CD4-positive, alpha-beta T cell (primary cell): ENCODE data around the gene MUSK. TPM values are rescaled to one million over a fixed set of nuclear protein-coding genes. Genes with fewer than 3 reads are reported as not detected.

Experiments
- ATAC-seq: fragments of 200-7000 bp; cut with Tn5 transposase; one replicate; pipeline ENCODE4 v1.10.0; 2022; ENCODE audit warnings: mild to moderate bottlenecking; ENCODE audit not compliant: poor library complexity
- CTCF ChIA-PET: fragments of 350-600 bp; sonication (Branson Sonifier 250); formaldehyde crosslinking; loops from one replicate; lab custom pipeline; 2021; ENCODE audit warnings: antibody characterized with exemption, inconsistent platforms; lab: Charles Lee
- POLR2A ChIA-PET: fragments of 350-600 bp; sonication (Branson Sonifier 250); formaldehyde crosslinking; loops from one replicate; lab custom pipeline; 2021; ENCODE audit warnings: antibody characterized with exemption, inconsistent platforms; lab: Charles Lee
- DNase-seq, 14 experiments: peaks; one replicate each; pipeline ENCODE4 v3.0.0-alpha.2; 2013 to 2020; ENCODE audit warnings: mixed read lengths in 2 of 14
- H3K27ac ChIP-seq, 2 donors: one replicate each; pipeline versions ENCODE4 v1.5.1 to v1.7.0; 2013; ENCODE audit warnings: low read length in 2 of 2, low read depth in 1 of 2, mild to moderate bottlenecking in 1 of 2
- H3K27me3 ChIP-seq, 2 experiments: 1 replicate in 1 of 2; 2 replicates in 1 of 2; pipeline versions ENCODE4 v1.6.1 to v1.7.0; 2013; ENCODE audit warnings: low read length in 2 of 2, control low read depth in 1 of 2, mild to moderate bottlenecking in 1 of 2, moderate library complexity in 1 of 2; ENCODE audit not compliant: insufficient read depth in 2 of 2, control insufficient read depth in 1 of 2
- H3K36me3 ChIP-seq: one replicate; pipeline ENCODE4 v1.6.1; 2013; ENCODE audit warnings: low read length, control low read depth; ENCODE audit not compliant: insufficient read depth
- H3K4me1 ChIP-seq: one replicate; pipeline ENCODE4 v1.6.1; 2013; ENCODE audit warnings: low read length, control low read depth; ENCODE audit not compliant: insufficient read depth
- H3K4me3 ChIP-seq: one replicate; pipeline ENCODE4 v1.5.1; 2013; ENCODE audit warnings: mild to moderate bottlenecking, low read length, moderate library complexity
- H3K9me3 ChIP-seq, 2 experiments: 1 replicate in 1 of 2; 2 replicates in 1 of 2; pipeline versions ENCODE4 v1.6.1 to v1.7.0; 2013; ENCODE audit warnings: low read length in 2 of 2, mild to moderate bottlenecking in 2 of 2, control low read depth in 1 of 2, moderate library complexity in 1 of 2; ENCODE audit not compliant: control insufficient read depth in 1 of 2, insufficient read depth in 1 of 2
- H3K27ac Mint-ChIP-seq: one replicate; pipeline ENCODE4 v1.8.0; 2020; ENCODE audit warnings: mixed read lengths
- H3K27me3 Mint-ChIP-seq: one replicate; pipeline ENCODE4 v1.8.0; 2021; ENCODE audit warnings: mixed read lengths
- H3K36me3 Mint-ChIP-seq: one replicate; pipeline ENCODE4 v1.8.0; 2021; ENCODE audit warnings: low read depth, mixed read lengths
- H3K4me1 Mint-ChIP-seq: one replicate; pipeline ENCODE4 v1.8.0; 2021; ENCODE audit warnings: low read depth, mixed read lengths
- H3K4me3 Mint-ChIP-seq: one replicate; pipeline ENCODE4 v1.8.0; 2020; ENCODE audit warnings: mild to moderate bottlenecking, mixed read lengths
- H3K9me3 Mint-ChIP-seq: one replicate; pipeline ENCODE4 v1.8.0; 2020; ENCODE audit warnings: mixed read lengths
- intact Hi-C, 2 experiments: fragments of 100-400 bp; cut with DNase I in 1 of 2; cut with micrococcal nuclease in 1 of 2; formaldehyde crosslinking; loops; one replicate each; pipeline versions ENCODE4 v1.15.1 to v1.9.0; 2023 to 2025; cut with DNase I, micrococcal nuclease
- total RNA-seq, 174 experiments: library from RNA in 2 of 174; stranded (reverse) in 2 of 174; gene quantifications; one replicate each; pipeline ENCODE4 v1.2.3 and lab custom pipeline; 2021 to 2026
- TF ChIP-seq, protein P1 (sequence below): fragments of 200-600 bp; IDR thresholded peaks from one replicate; pipeline ENCODE4 v1.8.0; 2022; ENCODE audit warnings: antibody characterized with exemption, mild to moderate bottlenecking

Gene MUSK
- total RNA-seq, 2 experiments from 2014 or later = not detected

DNA sequence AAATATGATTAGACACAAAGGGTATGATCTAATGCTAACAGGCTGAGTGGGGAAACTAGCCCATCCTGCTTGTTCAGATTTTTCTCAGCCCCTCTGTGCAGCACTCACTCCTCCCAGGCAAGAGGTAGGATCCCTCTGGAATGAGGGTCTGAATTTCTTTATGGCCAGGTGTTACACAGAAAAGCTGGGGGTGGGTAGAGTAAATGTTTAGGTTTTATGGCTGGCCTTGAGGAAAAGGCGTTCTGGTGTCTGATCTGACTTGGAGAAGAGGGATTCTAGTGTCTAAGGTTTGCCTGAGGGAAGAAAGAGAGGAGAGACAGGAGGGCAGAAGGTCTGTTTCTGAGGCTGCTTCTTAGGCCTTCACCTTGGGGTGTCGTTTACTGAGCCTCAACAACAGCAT lies 97.3 kb downstream of the MUSK start:
- ChIA-PET POLR2A (no interaction called here), CTCF (no interaction called here)
- Histone ChIP-seq H3K27ac (no peak overlapping the region), H3K27me3 (peaks cover 0 to 3% of the 10 kb centered on the region in 2 experiments), H3K4me1 (no peaks in the 10 kb centered on the region), H3K4me3 (no peak overlapping the region), H3K9me3 (peaks cover 0 to 7% of the 10 kb centered on the region in 2 experiments), H3K36me3 (no peaks in the 10 kb centered on the region)
- DNase-seq (no peak), ATAC-seq (no peak)
- Mint-ChIP-seq H3K9me3 (no peaks in the 10 kb centered on the region), H3K4me3 (no peak overlapping the region), H3K4me1 (no peaks in the 10 kb centered on the region), H3K36me3 (no peaks in the 10 kb centered on the region), H3K27ac (no peak overlapping the region), H3K27me3 (no peaks in the 10 kb centered on the region)
- intact Hi-C loops = no loop called here
- TF ChIP-seq, protein P1, sequence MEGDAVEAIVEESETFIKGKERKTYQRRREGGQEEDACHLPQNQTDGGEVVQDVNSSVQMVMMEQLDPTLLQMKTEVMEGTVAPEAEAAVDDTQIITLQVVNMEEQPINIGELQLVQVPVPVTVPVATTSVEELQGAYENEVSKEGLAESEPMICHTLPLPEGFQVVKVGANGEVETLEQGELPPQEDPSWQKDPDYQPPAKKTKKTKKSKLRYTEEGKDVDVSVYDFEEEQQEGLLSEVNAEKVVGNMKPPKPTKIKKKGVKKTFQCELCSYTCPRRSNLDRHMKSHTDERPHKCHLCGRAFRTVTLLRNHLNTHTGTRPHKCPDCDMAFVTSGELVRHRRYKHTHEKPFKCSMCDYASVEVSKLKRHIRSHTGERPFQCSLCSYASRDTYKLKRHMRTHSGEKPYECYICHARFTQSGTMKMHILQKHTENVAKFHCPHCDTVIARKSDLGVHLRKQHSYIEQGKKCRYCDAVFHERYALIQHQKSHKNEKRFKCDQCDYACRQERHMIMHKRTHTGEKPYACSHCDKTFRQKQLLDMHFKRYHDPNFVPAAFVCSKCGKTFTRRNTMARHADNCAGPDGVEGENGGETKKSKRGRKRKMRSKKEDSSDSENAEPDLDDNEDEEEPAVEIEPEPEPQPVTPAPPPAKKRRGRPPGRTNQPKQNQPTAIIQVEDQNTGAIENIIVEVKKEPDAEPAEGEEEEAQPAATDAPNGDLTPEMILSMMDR = no peak

DNA sequence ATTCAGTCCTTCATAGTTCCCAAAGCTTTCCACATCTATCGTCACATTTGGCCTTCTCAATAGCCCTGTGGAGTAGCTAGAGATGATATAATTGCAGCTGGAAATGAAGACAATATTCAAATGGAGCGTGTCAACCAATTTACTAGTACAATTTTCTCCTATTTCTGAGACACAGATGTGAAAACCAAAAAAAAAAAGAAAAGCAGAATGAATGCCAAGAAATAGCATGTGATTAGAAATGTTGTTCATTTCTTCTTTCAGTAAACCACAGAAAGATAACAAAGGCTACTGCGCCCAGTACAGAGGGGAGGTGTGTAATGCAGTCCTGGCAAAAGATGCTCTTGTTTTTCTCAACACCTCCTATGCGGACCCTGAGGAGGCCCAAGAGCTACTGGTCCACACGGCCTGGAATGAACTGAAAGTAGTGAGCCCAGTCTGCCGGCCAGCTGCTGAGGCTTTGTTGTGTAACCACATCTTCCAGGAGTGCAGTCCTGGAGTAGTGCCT lies 99.0 kb downstream of the MUSK start:
- intact Hi-C loops = no loop called here
- ChIA-PET POLR2A (no interaction called here), CTCF (no interaction called here)

GRCh38 chr9:110768886-110769285 lies 100.3 kb downstream of the MUSK start:
- H3K36me3 Mint-ChIP-seq = no peaks in the 10 kb centered on the region
- Histone ChIP-seq H3K36me3 (no peaks in the 10 kb centered on the region), H3K4me1 (no peaks in the 10 kb centered on the region), H3K27ac (no peak overlapping the region), H3K4me3 (no peak overlapping the region), H3K9me3 (no peaks in the 10 kb centered on the region), H3K27me3 (no peaks in the 10 kb centered on the region)
- H3K27me3 Mint-ChIP-seq = no peaks in the 10 kb centered on the region
- ChIA-PET CTCF (no interaction called here), POLR2A (no interaction called here)
- no peak for DNase-seq
- intact Hi-C loops = no loop called here
- H3K4me1 Mint-ChIP-seq = no peaks in the 10 kb centered on the region
- no peaks in the 10 kb centered on the region for H3K9me3 Mint-ChIP-seq
- ATAC-seq = no peak
- H3K4me3 Mint-ChIP-seq = no peak overlapping the region
- TF ChIP-seq, protein P1 = no peak
- no peak overlapping the region for H3K27ac Mint-ChIP-seq

More for the DNA sequence above, 99.0 kb downstream of the MUSK start:
- TF ChIP-seq, protein P1 = no peak
- Histone ChIP-seq H3K4me3 (no peak overlapping the region), H3K36me3 (no peaks in the 10 kb centered on the region), H3K27me3 (no peaks in the 10 kb centered on the region), H3K27ac (no peak overlapping the region), H3K4me1 (no peaks in the 10 kb centered on the region), H3K9me3 (no peaks in the 10 kb centered on the region)
- DNase-seq = no peak
- H3K27ac Mint-ChIP-seq = no peak overlapping the region
- no peak for ATAC-seq
- H3K36me3 Mint-ChIP-seq = no peaks in the 10 kb centered on the region
- H3K4me3 Mint-ChIP-seq = no peak overlapping the region
- H3K4me1 Mint-ChIP-seq = no peaks in the 10 kb centered on the region
- H3K27me3 Mint-ChIP-seq = no peaks in the 10 kb centered on the region
- no peaks in the 10 kb centered on the region for H3K9me3 Mint-ChIP-seq
